ENCODE data around the gene SLIT3. TPM values are rescaled to one million over a fixed set of nuclear protein-coding genes. Genes with fewer than 3 reads are reported as not detected.

SLIT3 gene
- total RNA-seq, 1 donor from 2014 or later = 70.0 TPM

DNA sequence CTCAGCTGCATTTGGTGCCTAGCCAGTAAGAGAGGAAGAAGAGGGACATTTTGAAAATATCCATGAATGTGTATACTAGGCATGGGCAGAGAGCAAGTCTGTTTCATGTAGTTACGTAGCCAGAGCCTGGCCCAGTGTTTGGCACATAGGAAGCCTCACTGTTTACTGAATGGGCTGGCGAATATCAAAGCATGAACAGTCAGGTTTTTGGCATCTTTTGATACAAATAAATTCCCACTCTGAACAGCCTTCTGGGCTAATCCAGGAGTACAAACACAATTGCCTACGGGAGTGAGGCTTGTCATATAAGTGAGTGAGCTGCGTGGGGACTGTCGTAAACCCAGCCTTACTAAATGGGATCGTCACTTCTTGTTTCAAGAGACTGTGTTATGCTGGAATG lies 468.6 kb downstream of the SLIT3 start:
- intact Hi-C loops (cut with DNase I) = no loop called here
- Histone ChIP-seq H3K36me3 (no peaks in the 10 kb centered on the region), H3K27me3 (peaks cover 14% of the 10 kb centered on the region)

DNA sequence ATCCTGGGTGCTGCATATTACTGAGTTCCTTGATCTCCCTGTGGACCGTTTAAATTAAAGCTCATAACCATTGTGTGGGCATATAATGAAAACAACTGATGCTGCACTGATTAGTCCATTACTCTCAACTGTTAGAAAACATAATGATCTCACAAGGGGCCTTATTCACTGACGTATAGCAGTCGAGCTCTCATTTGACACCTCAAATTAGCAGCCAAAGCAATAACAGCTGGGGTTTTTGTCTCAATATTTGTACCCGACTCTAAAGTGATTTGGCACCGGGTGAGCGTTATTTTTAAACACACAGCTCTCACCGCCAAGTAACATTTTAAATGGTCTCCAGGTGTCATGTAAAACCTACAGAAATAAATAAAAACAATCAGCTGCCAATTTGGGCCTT lies 469.6 kb downstream of the SLIT3 start:
- H3K27ac ChIP-seq = no peak overlapping the region
- H3K4me3 ChIP-seq = no peak overlapping the region
- no peaks in the 10 kb centered on the region for H3K9me3 ChIP-seq
- peaks cover 22% of the 10 kb centered on the region for H3K27me3 ChIP-seq
- DNase-seq (no peak), ATAC-seq (no peak)
- no peak for TF ChIP-seq CTCF (IDR thresholded peaks at IDR 0.05)
- H3K36me3 ChIP-seq = no peaks in the 10 kb centered on the region
- H3K4me1 ChIP-seq = no peaks in the 10 kb centered on the region
- intact Hi-C loops (cut with DNase I) = no loop called here

More for the DNA sequence above, 468.6 kb downstream of the SLIT3 start:
- no peak for TF ChIP-seq CTCF (IDR thresholded peaks at IDR 0.05)
- H3K9me3 ChIP-seq = no peaks in the 10 kb centered on the region
- no peaks in the 10 kb centered on the region for H3K4me1 ChIP-seq
- H3K4me3 ChIP-seq = no peak overlapping the region
- H3K27ac ChIP-seq = no peak overlapping the region
- ATAC-seq (no peak), DNase-seq (no peak)

- Histone ChIP-seq H3K27me3 (peaks cover 25% of the 10 kb centered on the region), H3K27ac (no peak overlapping the region), H3K36me3 (no peaks in the 10 kb centered on the region), H3K4me1 (no peaks in the 10 kb centered on the region), H3K4me3 (no peak overlapping the region), H3K9me3 (no peaks in the 10 kb centered on the region)
- ATAC-seq (no peak), DNase-seq (no peak)
- intact Hi-C loops (cut with DNase I) = no loop called here
- TF ChIP-seq CTCF (IDR thresholded peaks at IDR 0.05) = no peak
Observed at GRCh38 chr5:168830833-168831232, 470.1 kb downstream of the SLIT3 start.

DNA sequence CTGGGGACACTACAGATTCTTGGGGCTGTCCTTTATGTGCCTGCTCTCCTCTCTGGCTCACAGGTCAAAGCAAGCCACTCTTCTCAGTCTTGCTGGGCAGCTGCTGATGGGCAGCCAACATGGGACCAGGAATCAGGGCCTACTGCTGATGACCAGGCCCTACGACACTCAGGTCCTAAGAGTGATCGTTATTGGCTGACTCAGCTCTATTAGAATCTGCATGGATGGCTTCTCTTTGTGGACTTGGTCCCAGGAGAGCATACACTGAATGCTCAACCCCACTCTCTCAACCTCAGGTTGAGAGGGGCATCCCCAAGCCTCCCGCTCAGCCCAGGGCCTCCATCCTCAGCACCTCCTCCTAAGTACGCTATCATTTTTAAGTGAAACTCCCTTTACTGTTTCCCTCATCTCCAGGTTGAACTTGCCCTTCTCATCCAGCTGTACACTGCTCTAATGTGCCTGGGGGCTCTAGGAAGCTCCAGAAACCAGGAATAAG lies 471.0 kb downstream of the SLIT3 start:
- intact Hi-C loops (cut with DNase I) = no loop called here
- Histone ChIP-seq H3K36me3 (no peaks in the 10 kb centered on the region), H3K27me3 (peaks cover 28% of the 10 kb centered on the region)

DNA sequence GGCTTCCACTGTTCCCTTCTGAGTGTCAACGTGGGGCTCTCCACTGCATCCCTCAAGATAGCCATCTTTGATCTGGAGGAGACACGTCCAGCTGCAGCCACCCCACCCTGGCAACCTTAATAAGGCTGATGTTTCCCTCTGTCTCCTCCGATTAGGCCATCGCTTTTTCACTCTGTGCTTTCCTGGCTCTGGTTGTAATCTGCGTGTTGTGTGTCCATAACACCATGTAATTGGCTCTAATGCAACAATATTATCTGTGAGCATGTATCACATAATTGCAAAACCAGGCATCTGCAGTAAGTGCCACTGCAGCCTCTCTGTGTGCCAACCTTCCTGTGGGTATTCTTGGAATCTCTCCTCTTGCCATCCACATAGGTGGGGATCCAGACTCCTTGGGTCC lies 471.9 kb downstream of the SLIT3 start:
- intact Hi-C loops (cut with DNase I) = no loop called here
- ATAC-seq = no peak
- peaks cover 36% of the 10 kb centered on the region for H3K27me3 ChIP-seq
- H3K27ac ChIP-seq = no peak overlapping the region
- H3K9me3 ChIP-seq = no peaks in the 10 kb centered on the region
- DNase-seq = no peak
- TF ChIP-seq CTCF (IDR thresholded peaks at IDR 0.05) = no peak
- H3K4me1 ChIP-seq = no peaks in the 10 kb centered on the region
- H3K4me3 ChIP-seq = no peak overlapping the region
- H3K36me3 ChIP-seq = no peaks in the 10 kb centered on the region

More for the DNA sequence above, 471.0 kb downstream of the SLIT3 start:
- DNase-seq = no peak
- Histone ChIP-seq H3K4me3 (no peak overlapping the region), H3K4me1 (no peaks in the 10 kb centered on the region), H3K9me3 (no peaks in the 10 kb centered on the region), H3K27ac (no peak overlapping the region)
- peak; percentile 27 for ATAC-seq
- no peak for TF ChIP-seq CTCF (IDR thresholded peaks at IDR 0.05)

- ATAC-seq (no peak), DNase-seq (no peak)
- H3K27me3 ChIP-seq = peaks cover 41% of the 10 kb centered on the region
- no peak overlapping the region for H3K27ac ChIP-seq
- intact Hi-C loops (cut with DNase I) = no loop called here
- H3K36me3 ChIP-seq = no peaks in the 10 kb centered on the region
- no peaks in the 10 kb centered on the region for H3K9me3 ChIP-seq
- H3K4me1 ChIP-seq = no peaks in the 10 kb centered on the region
- H3K4me3 ChIP-seq = no peak overlapping the region
- TF ChIP-seq CTCF (IDR thresholded peaks at IDR 0.05) = no peak
Observed at GRCh38 chr5:168827636-168828035, 473.3 kb downstream of the SLIT3 start.

Measured in upper lobe of right lung (tissue), 1 donor.